ENCODE measurements around the gene HS6ST3. TPM values are rescaled to one million over a fixed set of nuclear protein-coding genes. Genes with fewer than 3 reads are reported as not detected.

HS6ST3 gene
- total RNA-seq, 2 donors from 2014 or later, result 0.02 to 0.13 TPM

- Histone ChIP-seq H3K9ac (ENCODE audit: low read depth in 2 of 2, low read length in 2 of 2) (no peak overlapping the region), H3K27ac (no peak overlapping the region), H3K9me3 (no peaks in the 10 kb centered on the region), H3K36me3 (no peaks in the 10 kb centered on the region), H3K4me3 (no peak overlapping the region), H3K4me1 (no peaks in the 10 kb centered on the region), H3K27me3 (no peaks in the 10 kb centered on the region)
- DNase-seq, result no peak
- TF ChIP-seq, protein P1, sequence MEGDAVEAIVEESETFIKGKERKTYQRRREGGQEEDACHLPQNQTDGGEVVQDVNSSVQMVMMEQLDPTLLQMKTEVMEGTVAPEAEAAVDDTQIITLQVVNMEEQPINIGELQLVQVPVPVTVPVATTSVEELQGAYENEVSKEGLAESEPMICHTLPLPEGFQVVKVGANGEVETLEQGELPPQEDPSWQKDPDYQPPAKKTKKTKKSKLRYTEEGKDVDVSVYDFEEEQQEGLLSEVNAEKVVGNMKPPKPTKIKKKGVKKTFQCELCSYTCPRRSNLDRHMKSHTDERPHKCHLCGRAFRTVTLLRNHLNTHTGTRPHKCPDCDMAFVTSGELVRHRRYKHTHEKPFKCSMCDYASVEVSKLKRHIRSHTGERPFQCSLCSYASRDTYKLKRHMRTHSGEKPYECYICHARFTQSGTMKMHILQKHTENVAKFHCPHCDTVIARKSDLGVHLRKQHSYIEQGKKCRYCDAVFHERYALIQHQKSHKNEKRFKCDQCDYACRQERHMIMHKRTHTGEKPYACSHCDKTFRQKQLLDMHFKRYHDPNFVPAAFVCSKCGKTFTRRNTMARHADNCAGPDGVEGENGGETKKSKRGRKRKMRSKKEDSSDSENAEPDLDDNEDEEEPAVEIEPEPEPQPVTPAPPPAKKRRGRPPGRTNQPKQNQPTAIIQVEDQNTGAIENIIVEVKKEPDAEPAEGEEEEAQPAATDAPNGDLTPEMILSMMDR (IDR thresholded peaks at IDR 0.05), result no peak
- intact Hi-C loops (cut with DNase I), result no loop called here
Observed at GRCh38 chr13:96342852-96343465, 253.1 kb downstream of the HS6ST3 start.

- H3K4me1 ChIP-seq, result no peaks in the 10 kb centered on the region
- H3K9ac ChIP-seq (ENCODE audit: low read depth in 2 of 2, low read length in 2 of 2), result no peak overlapping the region
- H3K27ac ChIP-seq, result no peak overlapping the region
- H3K36me3 ChIP-seq, result no peaks in the 10 kb centered on the region
- H3K4me3 ChIP-seq, result no peak overlapping the region
- DNase-seq, result no peak
- TF ChIP-seq, protein P1 (IDR thresholded peaks at IDR 0.05), result no peak
- H3K27me3 ChIP-seq, result no peaks in the 10 kb centered on the region
- intact Hi-C loops (cut with DNase I), result no loop called here
- no peaks in the 10 kb centered on the region for H3K9me3 ChIP-seq
Observed at GRCh38 chr13:96346921-96347320, 257.0 kb downstream of the HS6ST3 start.

GRCh38 chr13:96373597-96373996 is 283.7 kb downstream of the HS6ST3 start:
- H3K27ac ChIP-seq, result no peak overlapping the region
- H3K4me3 ChIP-seq, result no peak overlapping the region
- H3K27me3 ChIP-seq, result no peaks in the 10 kb centered on the region
- H3K36me3 ChIP-seq, result no peaks in the 10 kb centered on the region
- intact Hi-C loops (cut with DNase I), result no loop called here
- no peaks in the 10 kb centered on the region for H3K9me3 ChIP-seq
- no peaks in the 10 kb centered on the region for H3K4me1 ChIP-seq
- TF ChIP-seq, protein P1 (IDR thresholded peaks at IDR 0.05), result no peak
- no peak overlapping the region for H3K9ac ChIP-seq (ENCODE audit: low read depth in 2 of 2, low read length in 2 of 2)
- no peak for DNase-seq

- DNase-seq, result no peak
- Histone ChIP-seq H3K4me1 (no peaks in the 10 kb centered on the region), H3K27ac (no peak overlapping the region), H3K9me3 (no peaks in the 10 kb centered on the region), H3K4me3 (no peak overlapping the region), H3K36me3 (no peaks in the 10 kb centered on the region), H3K27me3 (no peaks in the 10 kb centered on the region), H3K9ac (ENCODE audit: low read depth in 2 of 2, low read length in 2 of 2) (no peak overlapping the region)
- intact Hi-C loops (cut with DNase I), result no loop called here
- TF ChIP-seq, protein P1 (IDR thresholded peaks at IDR 0.05), result no peak
Observed at GRCh38 chr13:96377835-96378234, 287.9 kb downstream of the HS6ST3 start.

DNA sequence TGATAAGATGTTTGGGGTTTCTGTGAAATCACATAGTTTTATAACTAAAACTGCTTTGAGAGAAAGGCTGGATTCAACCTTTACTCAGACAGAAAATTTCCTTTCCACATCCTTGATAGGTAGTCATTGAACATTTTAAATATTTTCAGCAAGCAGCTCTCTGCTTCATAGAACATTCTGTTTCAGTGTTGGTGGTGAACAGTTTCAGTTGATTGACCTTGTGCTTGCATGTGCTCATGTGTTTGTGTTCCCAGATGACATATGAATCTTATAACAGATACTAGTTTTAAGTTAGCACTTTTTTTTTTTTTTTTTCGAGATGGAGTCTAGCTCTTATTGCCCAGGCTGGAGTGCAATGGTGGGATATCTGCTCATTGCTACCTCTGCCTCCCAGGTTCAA is 290.1 kb downstream of the HS6ST3 start:
- TF ChIP-seq, protein P1 (IDR thresholded peaks at IDR 0.05), result no peak
- Histone ChIP-seq H3K9ac (ENCODE audit: low read depth in 2 of 2, low read length in 2 of 2) (no peak overlapping the region), H3K27ac (no peak overlapping the region), H3K4me3 (no peak overlapping the region), H3K9me3 (no peaks in the 10 kb centered on the region), H3K27me3 (no peaks in the 10 kb centered on the region), H3K4me1 (no peaks in the 10 kb centered on the region), H3K36me3 (no peaks in the 10 kb centered on the region)
- intact Hi-C loops (cut with DNase I), result no loop called here
- no peak for DNase-seq

Data from colonic mucosa (tissue), 4 donors.